ENCODE measurements around the gene PRR20C. TPM values are rescaled to one million over a fixed set of nuclear protein-coding genes. Genes with fewer than 3 reads are reported as not detected.

Gene PRR20C
- total RNA-seq: not detected in 2 replicates

DNA sequence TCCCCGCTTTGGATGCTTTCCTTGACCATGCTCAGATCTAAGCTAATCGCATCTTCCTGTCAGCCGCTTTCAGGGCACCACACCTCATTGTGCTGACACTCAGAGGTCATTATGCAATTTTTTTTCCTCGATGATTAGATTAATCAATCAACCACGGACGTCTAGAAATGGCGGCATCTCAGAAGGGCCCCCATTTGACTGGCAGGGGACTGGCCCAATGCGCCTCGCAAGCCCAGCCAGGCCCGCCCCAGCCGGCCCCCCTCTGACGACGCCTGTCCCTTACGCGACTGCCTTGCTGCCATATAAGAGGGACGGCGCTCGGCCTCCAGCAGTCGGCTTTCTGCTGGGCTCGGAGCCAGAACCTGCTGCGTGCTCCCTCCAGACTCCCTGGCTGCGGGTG, at the start of gene PRR20C:
Gene PRR20C, plus strand, starts transcription at position 301 of the 400 bp plus-strand sequence. CDS start 387 bp downstream, outside the sequence.

GRCh38 chr13:57140235-57140968, 13.5 kb upstream of the PRR20C start, which contains the start of gene PRR20A:
Gene PRR20A (plus strand): TSS chr13:57140918. CDS start chr13:57141305, 387 bp downstream.

DNA sequence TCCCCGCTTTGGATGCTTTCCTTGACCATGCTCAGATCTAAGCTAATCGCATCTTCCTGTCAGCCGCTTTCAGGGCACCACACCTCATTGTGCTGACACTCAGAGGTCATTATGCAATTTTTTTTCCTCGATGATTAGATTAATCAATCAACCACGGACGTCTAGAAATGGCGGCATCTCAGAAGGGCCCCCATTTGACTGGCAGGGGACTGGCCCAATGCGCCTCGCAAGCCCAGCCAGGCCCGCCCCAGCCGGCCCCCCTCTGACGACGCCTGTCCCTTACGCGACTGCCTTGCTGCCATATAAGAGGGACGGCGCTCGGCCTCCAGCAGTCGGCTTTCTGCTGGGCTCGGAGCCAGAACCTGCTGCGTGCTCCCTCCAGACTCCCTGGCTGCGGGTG, 6.7 kb upstream of the PRR20C start, which contains the start of gene PRR20B:
Gene PRR20B, plus strand, starts transcription at position 301 of the 400 bp plus-strand sequence. CDS start 387 bp downstream, outside the sequence.

GRCh38 chr13:57160332-57160731, 6.5 kb downstream of the PRR20C start, which contains the start of gene PRR20D:
Gene PRR20D (plus strand): TSS chr13:57160632. CDS start chr13:57161019, 387 bp downstream.

DNA sequence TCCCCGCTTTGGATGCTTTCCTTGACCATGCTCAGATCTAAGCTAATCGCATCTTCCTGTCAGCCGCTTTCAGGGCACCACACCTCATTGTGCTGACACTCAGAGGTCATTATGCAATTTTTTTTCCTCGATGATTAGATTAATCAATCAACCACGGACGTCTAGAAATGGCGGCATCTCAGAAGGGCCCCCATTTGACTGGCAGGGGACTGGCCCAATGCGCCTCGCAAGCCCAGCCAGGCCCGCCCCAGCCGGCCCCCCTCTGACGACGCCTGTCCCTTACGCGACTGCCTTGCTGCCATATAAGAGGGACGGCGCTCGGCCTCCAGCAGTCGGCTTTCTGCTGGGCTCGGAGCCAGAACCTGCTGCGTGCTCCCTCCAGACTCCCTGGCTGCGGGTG, 13.0 kb downstream of the PRR20C start, which contains the start of gene PRR20E:
Gene PRR20E, plus strand, starts transcription at position 301 of the 400 bp plus-strand sequence. CDS start 387 bp downstream, outside the sequence.

Other genes with a start within 250 kb of the PRR20C start
- gene PRR20A, start 13.1 kb upstream of the PRR20C start, total RNA-seq: not detected in 2 replicates
- not detected in 2 replicates for gene PRR20B, start 6.6 kb upstream of the PRR20C start, total RNA-seq
- not detected in 2 replicates for gene PRR20D, start 6.6 kb downstream of the PRR20C start, total RNA-seq
- gene PRR20E, start 13.1 kb downstream of the PRR20C start, total RNA-seq: not detected in 2 replicates

Data from bladder microvascular endothelial cell (primary cell).